Lower lobe of right lung (tissue), 2 donors: ENCODE results near the gene USP28. TPM values are rescaled to one million over a fixed set of nuclear protein-coding genes. Genes with fewer than 3 reads are reported as not detected.

Experiments used
- ATAC-seq, 2 donors: fragments of 200-7000 bp; cut with Tn5 transposase; one replicate each; pipeline ENCODE4 v1.9.1; 2020 to 2022; ENCODE audit warnings: mild to moderate bottlenecking in 2 of 2, moderate library complexity in 2 of 2
- DNase-seq: peaks from one replicate; pipeline ENCODE4 v3.0.0-alpha.2; 2020
- H3K27ac ChIP-seq: fragments of 200-600 bp; one replicate; pipeline ENCODE4 v1.8.0; 2022
- H3K27me3 ChIP-seq: fragments of 200-600 bp; one replicate; pipeline ENCODE4 v1.8.0; 2022; ENCODE audit warnings: low read depth
- H3K36me3 ChIP-seq: fragments of 200-600 bp; one replicate; pipeline ENCODE4 v1.8.0; 2022; ENCODE audit warnings: mild to moderate bottlenecking
- H3K4me1 ChIP-seq: fragments of 200-600 bp; one replicate; pipeline ENCODE4 v1.8.0; 2022
- H3K4me3 ChIP-seq: fragments of 200-600 bp; one replicate; pipeline ENCODE4 v1.8.0; 2022; ENCODE audit warnings: mild to moderate bottlenecking
- H3K9me3 ChIP-seq: fragments of 200-600 bp; one replicate; pipeline ENCODE4 v1.8.0; 2022
- CTCF ChIP-seq: fragments of 200-600 bp; IDR thresholded peaks from one replicate; pipeline ENCODE4 v1.8.0; 2022; ENCODE audit warnings: antibody characterized with exemption, mild to moderate bottlenecking
- intact Hi-C: fragments of 100-400 bp; cut with DNase I; formaldehyde crosslinking; loops from one replicate; pipeline ENCODE4 v1.11.0; 2022
- total RNA-seq: library from RNA; stranded (reverse); fragmentation: NEBNext Ultra II Directional; extraction: Animal tissue kit (Norgen Biotek cat#: 25700); gene quantifications from one replicate; pipeline ENCODE4 v1.2.1, GENCODE V29; 2021
- donor health status: DM: no; HTN: yes; CAD: no; lungs with severe emphysema.

Gene USP28
- total RNA-seq, 1 donor from 2014 or later, result 28.0 TPM

GRCh38 chr11:113835306-113835705 lies 40.1 kb downstream of the USP28 start:
- intact Hi-C loops, result no loop called here
- ATAC-seq (no peak), DNase-seq (no peak)
- Histone ChIP-seq H3K4me1 (no peaks in the 10 kb centered on the region), H3K4me3 (no peak overlapping the region), H3K27me3 (no peaks in the 10 kb centered on the region), H3K9me3 (no peaks in the 10 kb centered on the region), H3K36me3 (peaks cover 80% of the 10 kb centered on the region), H3K27ac (no peak overlapping the region)
- no peak for TF ChIP-seq CTCF

DNA sequence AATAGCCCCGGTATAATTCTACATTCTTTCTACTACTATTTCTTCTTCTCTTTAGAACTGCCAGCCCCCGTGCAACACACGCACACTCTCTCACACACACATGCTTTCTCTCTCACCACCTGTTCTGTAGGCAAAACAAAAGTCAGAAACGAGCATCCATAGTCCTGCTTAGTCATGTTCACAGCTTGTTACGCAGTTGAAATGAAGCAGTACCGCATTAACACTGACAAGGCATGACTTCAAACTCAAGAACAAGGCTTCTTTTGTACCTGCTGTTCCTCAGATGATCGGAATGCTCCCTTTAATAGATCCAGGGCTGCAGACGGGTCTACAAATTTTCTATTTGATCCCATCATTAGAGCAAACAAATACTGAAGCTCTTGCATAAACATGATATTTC lies 42.2 kb downstream of the USP28 start:
- DNase-seq, result no peak
- H3K27ac ChIP-seq, result no peak overlapping the region

GRCh38 chr11:113831314-113831713 lies 44.1 kb downstream of the USP28 start:
- no peak for DNase-seq
- Histone ChIP-seq H3K4me1 (no peaks in the 10 kb centered on the region), H3K4me3 (no peak overlapping the region), H3K27me3 (no peaks in the 10 kb centered on the region), H3K9me3 (no peaks in the 10 kb centered on the region), H3K36me3 (peaks cover 75% of the 10 kb centered on the region), H3K27ac (no peak overlapping the region)
- TF ChIP-seq CTCF, result no peak
- ATAC-seq, result no peak
- intact Hi-C loops, result no loop called here

More for the DNA sequence above, 42.2 kb downstream of the USP28 start:
- no peak for ATAC-seq
- H3K36me3 ChIP-seq, result peaks cover 73% of the 10 kb centered on the region
- no peak overlapping the region for H3K4me3 ChIP-seq
- no peaks in the 10 kb centered on the region for H3K9me3 ChIP-seq
- intact Hi-C loops, result no loop called here
- no peak for TF ChIP-seq CTCF
- H3K4me1 ChIP-seq, result no peaks in the 10 kb centered on the region
- no peaks in the 10 kb centered on the region for H3K27me3 ChIP-seq

DNA sequence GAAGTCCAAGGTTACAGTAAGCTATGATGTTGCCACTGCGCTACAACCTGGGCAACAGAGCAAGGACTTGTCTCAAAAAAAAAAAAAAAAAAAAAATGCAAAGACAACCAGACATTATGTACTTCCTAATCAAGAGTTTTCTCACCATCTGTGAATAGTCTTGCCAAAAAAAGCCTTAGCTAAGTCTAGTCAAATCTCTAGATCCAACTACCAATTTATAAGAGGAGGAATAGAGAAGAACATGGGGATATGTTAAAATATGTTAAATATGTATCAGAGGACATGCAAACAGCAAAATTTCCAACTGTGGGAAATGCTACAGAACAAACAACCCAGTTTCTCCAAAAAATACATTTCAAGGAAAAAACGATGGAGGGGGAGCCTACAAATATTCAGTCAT lies 45.6 kb downstream of the USP28 start:
- peaks cover 76% of the 10 kb centered on the region for H3K36me3 ChIP-seq
- no peaks in the 10 kb centered on the region for H3K9me3 ChIP-seq
- H3K4me1 ChIP-seq, result no peaks in the 10 kb centered on the region
- DNase-seq (no peak), ATAC-seq (no peak)
- intact Hi-C loops, result no loop called here
- no peaks in the 10 kb centered on the region for H3K27me3 ChIP-seq
- no peak overlapping the region for H3K27ac ChIP-seq
- TF ChIP-seq CTCF, result no peak
- H3K4me3 ChIP-seq, result no peak overlapping the region

DNA sequence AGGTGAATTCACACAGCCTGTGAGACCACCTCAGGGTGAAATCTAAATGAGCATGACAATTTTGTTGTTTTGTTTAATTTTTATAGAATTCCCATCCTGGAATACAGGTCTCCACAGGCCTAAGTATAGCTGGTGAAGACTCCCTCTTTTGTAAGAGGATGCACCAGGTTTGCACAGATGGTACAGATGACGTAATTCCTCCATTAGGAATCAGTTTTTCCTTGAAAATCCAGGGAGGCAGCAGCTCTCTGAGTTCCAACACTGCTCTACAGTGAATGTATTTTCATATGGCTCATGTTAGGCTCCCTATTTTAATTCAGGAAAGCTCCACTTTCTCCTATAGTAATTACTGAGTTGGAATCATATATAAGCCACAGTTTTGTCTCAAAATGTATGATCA lies 47.2 kb downstream of the USP28 start:
- peaks cover 75% of the 10 kb centered on the region for H3K36me3 ChIP-seq
- H3K9me3 ChIP-seq, result no peaks in the 10 kb centered on the region
- H3K27me3 ChIP-seq, result no peaks in the 10 kb centered on the region
- H3K4me1 ChIP-seq, result no peaks in the 10 kb centered on the region
- no peak for TF ChIP-seq CTCF
- no peak overlapping the region for H3K4me3 ChIP-seq
- no peak for DNase-seq
- no peak overlapping the region for H3K27ac ChIP-seq
- intact Hi-C loops, result no loop called here
- no peak for ATAC-seq

GRCh38 chr11:113827477-113827876 lies 47.9 kb downstream of the USP28 start:
- Histone ChIP-seq H3K36me3 (peaks cover 76% of the 10 kb centered on the region), H3K27ac (no peak overlapping the region), H3K4me3 (no peak overlapping the region), H3K27me3 (no peaks in the 10 kb centered on the region), H3K9me3 (no peaks in the 10 kb centered on the region), H3K4me1 (no peaks in the 10 kb centered on the region)
- ATAC-seq, result no peak
- no peak for DNase-seq
- intact Hi-C loops, result no loop called here
- no peak for TF ChIP-seq CTCF
